GM21786 (cell line): Measurements from ENCODE around the gene EDC3.
"Not testable (repeated sequence)": the region's sequence is repeated elsewhere in the genome, so short reads cannot be mapped to it uniquely, and the experiment has no call there.

Experiments
- ATAC-seq: cut with Tn5 transposase; IDR thresholded peaks from one replicate; pipeline ENCODE4 v1.9.1; 2021; ENCODE audit not compliant: unreplicated experiment

EDC3 gene

DNA sequence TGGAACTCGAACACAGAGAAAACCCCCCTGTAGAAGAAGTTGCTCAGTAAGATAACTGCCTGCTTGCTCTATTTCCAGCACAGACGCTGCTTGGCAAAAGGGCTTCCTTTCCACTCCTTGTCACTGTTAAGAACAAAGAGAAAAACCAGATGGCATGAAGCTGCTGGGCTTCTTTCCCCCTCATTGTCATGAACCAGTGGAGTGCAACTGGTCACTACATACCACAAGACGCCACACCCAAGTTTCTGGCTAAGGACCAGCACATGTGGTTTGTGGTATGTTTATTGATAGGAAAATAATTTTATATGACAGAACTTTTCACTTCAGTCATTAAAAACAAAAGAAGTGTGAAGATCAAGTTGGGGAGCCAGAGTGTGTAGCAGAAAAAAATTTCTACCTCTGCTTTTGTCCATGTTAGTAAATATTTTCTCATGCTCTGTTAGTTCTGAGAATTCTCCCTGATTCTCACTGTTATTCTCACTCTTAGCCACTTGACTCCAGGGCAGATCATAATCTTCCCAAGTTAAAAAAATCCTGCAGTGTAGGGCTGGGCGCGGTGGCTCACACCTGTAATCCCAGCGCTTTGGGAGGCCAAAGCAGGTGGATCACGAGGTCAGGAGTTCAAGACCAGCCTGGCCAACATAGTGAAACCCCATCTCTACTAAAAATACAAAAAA is 42.3 kb downstream of the EDC3 start:
- no peak for ATAC-seq

DNA sequence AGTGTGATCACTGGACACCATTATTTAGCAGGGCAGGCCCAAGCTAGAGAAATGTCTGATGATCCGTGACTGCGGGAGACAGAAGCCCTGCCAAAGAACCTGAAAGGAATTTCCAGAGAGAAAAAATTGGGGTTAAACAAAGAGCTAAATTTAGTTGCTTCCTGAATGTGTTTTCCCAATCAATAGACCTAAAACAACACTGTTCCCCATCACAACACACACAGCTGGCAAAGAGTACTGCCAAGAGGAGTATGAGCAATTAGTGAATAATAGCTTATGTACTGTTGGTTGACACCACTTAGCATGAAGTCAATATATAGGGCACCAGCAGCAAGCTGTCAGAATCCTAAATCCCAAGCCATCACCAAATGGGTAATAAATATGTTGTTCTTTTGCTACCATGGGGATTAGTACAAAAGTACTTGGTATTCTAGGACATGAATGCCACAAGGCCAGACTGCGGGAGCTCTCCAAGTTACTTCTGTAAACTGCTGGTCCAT is 44.5 kb downstream of the EDC3 start:
- ATAC-seq, result no peak

DNA sequence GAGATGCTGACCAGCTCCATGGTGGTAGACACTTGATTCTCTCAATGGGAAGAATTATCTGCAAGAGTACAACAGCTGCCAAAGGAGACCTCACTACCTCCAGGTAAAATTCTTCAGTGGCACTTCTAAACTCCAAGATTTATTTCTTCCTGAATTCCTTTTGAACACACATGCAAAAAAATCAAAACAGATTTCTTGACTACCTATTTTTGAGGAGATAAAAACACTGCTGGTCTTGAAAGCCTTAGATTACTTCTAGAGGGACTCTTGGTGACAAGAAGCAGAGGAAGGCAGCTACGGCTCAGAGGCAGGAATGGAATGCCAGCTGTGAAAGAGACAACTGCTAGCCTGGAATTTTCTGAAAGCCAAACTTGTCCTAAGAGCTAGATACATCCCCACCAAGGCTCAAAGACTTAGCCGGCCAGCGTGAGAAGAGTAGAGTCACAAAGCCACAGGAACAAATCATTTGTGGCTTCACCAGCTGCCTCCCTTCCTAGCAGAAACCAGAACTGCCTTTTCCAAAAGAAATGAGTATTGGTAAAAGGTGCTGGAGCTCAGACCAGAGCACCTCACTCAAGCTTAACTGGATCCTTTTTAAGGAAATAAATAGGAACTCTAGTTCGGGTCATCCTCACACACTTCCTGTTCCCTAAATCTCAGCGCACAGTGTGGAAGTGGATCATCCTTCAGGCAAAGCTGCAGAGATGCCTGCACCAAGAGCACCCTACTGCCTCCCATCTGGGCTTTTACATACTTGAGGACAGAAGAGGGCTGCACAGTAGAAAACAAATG is 47.6 kb downstream of the EDC3 start:
- no peak for ATAC-seq

DNA sequence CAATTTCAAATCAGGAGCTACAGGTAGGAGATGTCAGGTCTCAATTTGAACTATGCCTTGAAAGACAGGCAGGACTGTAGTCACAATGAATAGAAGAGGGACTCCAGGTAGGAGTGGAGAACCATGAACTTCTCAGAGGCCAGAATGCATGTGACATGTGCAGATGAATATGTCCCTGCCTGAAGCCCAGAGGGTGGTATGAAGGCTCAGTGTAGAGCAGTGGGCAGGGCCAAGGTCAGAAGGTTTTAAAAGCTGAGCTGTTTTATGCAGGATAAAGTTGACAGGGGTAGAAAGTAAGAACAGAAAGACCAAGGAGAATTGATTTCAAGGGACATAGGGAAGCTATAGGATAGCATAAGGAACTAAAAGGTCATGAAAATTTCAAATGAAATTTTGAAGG is 49.3 kb downstream of the EDC3 start:
- no peak for ATAC-seq

DNA sequence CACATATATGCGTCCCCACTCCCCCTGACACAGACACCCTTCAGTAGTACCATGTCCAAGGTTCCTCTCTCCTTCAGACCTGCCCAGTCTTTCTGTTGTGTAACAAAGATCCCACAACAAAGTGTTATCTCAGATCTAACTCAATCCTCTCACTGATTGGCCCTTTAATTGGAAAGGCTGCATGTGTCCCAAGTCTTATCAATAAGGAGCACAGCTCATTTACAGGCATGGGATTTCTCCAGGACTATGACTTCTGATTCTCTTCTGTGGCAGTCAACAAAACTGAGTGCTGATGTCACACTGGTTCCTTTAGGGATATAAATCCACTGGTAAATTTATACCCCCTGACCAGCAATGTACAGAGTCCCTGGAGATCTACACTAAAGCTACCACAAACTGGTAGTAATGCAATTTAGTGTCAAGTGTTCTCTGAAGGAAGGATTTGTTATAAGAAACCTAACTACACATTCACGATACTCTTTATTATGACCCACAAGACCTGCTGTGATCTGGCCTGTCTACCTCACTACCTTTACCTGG is 52.1 kb downstream of the EDC3 start:
- no peak for ATAC-seq

DNA sequence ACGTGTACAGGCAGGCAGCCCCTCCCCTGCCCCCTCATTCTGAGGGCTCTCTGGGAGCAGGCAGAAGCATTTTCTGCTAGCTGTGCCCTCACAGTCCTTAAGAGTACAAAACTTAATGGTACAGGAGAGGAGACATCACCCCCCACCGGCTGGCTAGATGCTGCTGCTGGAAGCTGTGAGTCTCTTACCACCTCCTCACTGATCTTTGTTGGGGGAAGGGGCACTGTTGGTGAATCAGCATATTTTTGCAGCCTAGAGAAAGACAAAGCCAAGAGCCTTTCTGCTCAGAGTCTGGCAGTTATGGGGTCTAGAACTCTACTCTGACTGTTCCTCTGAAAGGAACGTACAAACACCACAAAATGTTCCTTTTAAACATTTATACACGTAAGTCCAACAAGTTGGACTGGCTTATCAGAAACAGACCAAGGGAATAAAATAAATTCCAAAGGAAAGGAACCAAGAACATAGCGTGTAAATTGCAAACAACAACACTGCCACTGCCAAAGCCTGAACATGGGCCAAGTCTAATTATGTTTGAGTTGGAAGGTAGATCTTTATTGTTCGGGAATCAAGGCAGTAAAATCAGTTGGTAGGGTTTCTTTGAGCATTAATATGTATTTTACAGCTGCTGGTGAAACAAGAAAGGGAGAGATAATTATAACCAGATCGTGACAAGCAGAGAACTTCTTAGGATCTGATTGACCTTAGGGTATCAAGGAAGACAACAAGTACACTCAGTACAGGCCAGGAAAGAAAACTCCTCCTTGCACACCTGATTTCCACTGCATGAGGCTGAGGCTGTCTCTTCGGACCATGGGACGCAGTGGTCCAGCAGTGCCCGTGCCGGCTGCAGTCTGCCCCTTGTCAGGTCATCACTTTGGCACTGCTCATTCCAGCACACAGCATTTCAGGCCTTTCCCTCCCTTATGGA is 52.8 kb downstream of the EDC3 start:
- no peak for ATAC-seq

DNA sequence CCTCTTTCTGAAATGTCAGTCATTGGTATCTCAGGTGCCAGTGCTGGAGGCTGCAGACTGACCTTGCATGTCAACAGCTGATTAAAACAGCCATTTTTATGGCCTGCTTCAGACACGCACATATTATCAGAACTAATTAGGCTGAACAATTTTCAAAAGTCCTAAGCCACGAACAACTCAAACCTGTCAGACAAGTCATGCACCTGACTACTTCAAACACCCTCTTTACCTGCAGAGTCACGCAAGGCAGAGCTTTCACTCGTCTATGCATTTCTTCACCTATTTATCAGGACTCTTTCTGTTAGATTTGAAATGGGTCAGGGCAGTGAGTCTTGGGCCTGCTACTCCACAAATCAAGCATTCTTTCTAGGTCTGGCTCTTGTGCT is 53.5 kb downstream of the EDC3 start:
- ATAC-seq, result no peak

DNA sequence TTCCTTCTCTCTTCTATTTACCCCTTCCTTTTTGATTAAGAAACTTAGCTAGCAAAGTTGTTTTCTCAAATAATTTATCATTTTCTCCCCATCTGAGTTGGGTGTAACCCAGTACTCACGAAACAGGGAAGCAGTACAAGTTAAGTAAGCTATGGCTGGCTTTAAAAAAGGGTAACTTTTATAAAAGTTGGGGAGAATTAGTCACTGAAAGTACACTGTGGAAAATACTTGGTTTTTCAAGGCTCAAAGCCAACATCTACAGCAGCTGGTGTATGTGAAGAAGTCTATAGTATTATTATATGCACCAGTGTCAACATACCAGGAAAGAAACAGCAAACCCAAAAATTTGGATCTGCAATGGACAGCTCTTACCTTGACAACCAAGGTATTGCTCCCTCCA is 54.7 kb downstream of the EDC3 start:
- ATAC-seq, result no peak

DNA sequence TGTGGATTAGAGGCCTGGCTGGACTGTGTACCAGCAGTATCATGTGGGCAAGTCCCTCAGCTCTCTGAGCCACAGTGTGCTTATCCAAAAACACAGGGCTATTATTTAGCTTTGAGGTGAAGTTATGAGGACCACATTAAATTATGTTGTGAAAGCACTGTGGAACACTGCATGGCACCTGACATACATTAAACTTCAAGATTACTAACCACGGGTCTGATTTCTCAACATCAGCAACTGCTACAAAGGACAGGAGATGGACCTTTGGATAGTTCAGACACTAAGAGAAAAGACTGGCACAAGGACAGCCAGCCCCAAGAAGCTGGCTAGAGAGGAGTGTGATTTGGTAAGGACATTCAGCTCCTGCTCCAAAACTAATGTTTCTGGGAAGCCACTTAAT is 58.8 kb downstream of the EDC3 start:
- no peak for ATAC-seq

DNA sequence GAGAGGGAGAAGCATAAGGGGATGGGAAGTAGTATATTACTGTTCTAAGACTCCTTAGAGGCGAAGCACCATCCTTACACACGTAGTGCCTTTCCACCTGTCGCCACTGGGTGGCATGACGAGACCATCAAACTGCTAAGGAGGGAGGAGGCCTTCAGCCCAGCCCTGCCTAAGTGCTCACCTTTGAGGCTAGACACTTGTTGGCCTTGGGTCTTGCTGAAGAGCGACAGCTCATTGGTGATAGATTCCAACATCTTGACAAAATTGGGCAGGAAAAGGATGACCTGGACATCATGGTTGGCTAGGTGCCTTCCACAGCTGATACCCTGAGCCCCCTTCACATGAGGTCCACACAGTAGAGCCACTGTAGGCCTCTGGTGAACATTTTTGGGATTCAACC is 60.6 kb downstream of the EDC3 start:
- ATAC-seq, result no peak

DNA sequence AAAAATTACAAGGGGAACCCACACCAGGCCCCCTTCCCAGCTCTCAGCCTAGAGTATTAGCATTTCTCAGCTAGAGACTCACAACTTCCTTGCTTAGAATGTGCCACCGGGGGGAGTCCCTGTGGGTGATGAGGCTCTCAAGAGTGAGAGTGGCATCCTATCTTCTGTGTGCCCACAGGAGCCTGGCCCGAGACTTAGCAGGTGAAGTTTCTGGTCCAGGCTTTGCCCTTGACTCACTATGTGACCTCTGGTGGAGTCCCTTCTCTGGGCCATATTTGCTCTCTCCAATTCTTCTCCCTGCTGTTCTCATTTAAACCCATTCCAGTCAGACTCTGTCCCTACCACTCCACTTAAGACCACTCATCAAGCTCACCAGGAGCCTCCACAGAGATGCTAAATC is 62.0 kb downstream of the EDC3 start:
- no peak for ATAC-seq

DNA sequence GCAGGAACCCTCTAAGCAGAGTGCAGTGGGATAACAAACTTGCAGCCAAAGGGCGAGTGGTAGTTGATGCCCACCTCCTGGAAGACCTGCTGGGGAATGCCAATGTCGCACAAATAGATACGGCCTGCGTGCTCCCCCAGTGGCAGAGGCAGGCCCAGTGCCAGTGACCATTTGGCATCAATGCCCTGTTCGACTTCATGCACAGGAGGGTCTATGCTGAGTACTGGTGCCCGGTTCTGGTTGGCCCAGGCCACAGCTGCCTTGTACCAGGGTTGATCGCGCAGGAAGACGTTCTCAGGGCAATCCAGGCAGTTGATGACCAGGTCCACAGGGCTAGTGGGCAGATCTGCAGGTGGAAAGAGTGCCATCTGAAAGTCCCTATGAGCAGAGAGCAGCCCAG is 63.2 kb downstream of the EDC3 start:
- no peak for ATAC-seq

DNA sequence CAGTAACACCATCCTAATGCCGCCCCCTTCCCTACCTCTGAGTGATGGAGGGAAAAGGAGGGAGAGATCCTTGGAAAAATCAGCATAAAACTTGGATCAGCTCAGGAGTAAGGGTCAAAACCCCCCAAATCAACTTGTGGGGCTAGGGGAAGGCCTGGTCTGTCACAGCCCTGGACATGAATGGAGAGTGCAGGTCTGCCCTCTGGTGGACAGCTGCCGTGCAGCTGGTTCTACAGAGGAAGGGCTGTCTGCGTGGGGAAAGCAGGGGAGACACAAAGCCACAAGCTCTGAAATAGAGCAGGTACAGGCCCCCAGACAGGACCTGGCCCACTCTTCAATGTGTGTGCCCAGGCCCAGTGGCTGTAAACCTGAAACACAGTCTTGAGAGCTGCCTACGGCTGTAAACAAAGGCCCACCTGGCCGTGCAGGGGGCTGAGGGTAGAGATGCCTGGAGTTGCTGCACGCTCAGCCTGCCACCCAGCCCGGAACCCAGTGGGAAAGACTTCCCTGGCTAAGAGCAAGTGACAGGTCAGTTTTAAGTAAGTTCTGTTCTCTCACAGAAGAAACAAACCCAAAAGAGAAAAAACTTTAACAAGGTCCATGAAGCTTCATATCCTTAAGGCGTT is 63.8 kb downstream of the EDC3 start:
- ATAC-seq, result no peak

DNA sequence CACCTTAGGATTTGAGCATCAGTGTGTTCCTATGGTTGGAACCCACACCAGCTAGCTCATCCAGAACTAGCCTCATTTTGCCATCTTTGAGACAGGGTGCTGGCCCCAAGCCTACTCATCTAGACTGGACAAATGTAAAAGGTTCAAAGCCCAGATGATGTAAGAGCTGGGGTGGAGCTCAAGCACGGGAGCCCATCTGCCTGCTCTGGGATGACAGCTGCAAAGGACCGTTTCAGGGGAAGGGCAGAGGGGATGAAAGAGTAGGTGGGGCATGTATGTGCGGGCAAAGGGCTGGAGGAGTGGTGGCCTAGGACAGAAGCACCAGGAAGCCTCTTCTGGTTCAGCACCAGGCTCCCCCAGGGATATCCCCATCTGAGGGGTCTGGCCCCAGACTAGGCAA is 64.4 kb downstream of the EDC3 start:
- ATAC-seq, result no peak

DNA sequence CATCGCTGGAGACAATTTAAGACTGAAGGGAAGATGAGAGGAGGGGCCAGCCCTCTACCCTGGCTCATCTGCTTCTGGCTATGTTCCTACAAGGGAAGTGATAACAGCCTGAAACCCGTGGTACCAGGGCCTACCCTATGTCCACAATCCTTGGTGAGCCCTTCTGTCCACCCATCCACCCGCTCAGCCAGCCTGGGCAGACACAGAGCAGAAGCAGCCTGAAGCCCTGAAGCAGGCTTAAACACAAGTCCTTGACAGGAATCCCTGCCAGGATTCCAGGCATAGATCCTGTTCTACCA is 64.8 kb downstream of the EDC3 start:
- no peak for ATAC-seq

DNA sequence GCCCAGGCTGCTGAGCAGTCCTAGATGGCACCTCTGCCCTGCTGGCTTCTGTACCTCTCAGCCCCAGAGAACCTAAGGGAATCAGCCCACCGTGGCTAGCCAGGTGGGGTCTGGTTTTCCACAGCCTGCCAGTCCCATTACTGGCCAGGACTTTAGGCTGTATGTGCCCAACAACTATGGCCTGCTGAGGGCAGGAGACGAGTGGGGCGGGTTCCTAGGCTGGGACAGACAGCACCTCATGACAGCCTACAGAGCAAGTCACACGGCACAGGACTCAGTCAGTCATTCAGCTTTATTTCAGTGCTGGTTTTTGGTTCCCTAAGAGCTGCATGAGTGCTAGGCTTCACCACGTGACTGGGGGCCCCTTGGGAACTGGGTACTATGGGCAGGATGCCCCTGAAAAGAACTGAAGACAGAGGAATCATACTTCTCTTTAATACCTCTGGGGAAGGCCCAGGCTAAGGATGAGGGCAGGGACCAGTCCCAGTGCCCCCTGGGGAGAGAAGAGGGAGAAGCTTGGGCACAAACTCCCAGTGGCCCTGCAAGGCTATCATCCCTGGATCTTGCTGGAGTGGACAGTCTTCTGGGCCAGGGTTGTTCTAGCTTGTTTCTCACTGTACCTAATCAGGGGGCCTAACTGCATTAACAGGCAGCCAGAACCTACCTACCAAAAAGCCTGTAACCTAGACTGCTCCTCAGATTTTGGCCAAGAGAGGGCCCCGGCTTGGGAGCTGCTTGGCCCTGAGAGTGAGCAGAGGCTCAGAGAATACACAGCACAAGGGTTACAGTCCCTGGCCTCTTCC is 65.3 kb downstream of the EDC3 start:
- no peak for ATAC-seq

DNA sequence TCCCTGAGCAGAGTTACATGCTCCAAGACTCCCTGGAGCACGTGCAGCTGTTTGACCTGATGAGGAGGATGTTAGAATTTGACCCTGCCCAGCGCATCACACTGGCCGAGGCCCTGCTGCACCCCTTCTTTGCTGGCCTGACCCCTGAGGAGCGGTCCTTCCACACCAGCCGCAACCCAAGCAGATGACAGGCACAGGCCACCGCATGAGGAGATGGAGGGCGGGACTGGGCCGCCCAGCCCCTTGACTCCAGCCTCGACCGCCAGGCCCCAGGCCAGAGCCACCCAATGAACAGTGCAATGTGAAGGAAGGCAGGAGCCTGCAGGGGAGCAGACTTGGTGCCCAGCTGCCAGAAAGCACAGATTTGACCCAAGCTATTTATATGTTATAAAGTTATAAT is 66.1 kb downstream of the EDC3 start:
- ATAC-seq, result not testable (repeated sequence)

DNA sequence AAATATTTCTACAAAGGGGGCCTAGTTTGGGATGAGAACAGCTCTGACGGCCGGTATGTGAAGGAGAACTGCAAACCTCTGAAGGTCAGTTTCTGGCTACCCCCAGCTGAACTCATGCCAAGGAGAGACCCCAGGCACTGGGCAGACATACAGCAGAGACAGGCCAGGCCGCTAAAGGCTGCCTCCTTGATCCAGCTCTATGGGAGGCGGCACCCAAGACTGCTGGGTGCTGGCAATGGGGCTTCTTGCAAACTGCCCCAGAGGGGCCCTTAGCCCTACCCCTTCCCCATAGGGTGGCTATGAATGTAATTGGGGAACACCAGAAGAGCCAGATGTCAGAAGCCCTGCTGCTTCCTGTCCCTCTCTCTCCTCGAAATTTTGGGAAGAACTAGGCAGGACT is 66.9 kb downstream of the EDC3 start:
- no peak for ATAC-seq

DNA sequence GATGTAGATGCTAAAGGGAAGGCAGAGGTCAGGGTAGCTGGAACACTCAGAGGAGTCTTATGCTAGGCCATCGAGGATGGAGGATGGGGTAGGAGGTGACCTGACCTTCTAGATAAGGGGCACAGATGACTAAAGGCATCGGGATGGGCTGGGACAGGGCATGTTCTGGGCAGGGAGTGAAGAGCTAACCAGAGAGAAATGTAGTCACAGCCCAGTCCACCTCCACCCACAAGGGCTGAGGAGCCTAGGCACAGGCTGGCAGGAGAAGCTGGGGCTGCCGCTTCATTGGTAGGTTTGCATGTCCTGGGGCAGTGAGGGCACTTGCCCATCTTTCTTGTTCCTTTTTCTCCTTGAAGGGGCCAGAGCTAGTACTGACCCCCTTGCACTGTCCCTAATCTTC is 67.6 kb downstream of the EDC3 start:
- ATAC-seq, result no peak

DNA sequence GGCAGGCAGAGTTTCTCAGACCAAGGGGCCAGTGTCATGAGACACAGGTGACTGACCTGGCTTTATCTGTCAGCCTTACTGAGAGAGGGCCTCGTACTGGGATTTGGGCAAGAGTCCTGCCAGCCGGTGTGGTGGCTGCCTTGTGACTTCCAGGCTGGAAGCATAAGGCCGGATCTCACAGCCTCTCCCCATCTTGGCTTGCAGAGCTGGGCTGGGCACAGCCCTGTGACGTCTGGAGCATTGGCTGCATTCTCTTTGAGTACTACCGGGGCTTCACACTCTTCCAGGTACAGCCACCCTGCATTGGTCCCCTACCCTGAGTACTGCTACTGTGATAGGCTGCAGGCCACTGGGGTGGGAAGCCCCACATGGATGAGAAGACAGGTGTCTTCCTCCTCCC is 68.1 kb downstream of the EDC3 start:
- ATAC-seq, result no peak
